H1 (cell line): Measurements from ENCODE around the gene TWSG1. TPM values are rescaled to one million over a fixed set of nuclear protein-coding genes. Genes with fewer than 3 reads are reported as not detected.

Experiments used
- CTCF ChIA-PET: fragments of 300-600 bp; sonication (Branson Sonifier 250); formaldehyde crosslinking; loops from one replicate; lab custom pipeline; 2021; ENCODE audit not compliant: partially characterized antibody; lab: Charles Lee
- POLR2A ChIA-PET: fragments of 300-600 bp; sonication (Branson Sonifier 250); formaldehyde crosslinking; loops from one replicate; lab custom pipeline; 2021; ENCODE audit warnings: inconsistent platforms; ENCODE audit not compliant: partially characterized antibody; lab: Charles Lee
- DNase-seq, 2 experiments: peaks; one replicate each; pipeline versions ENCODE4 v3.0.0 to v3.0.0-alpha.2; 2010 to 2022; ENCODE audit warnings: low spot score in 2 of 2, low read depth in 1 of 2, mixed read lengths in 1 of 2
- FAIRE-seq: peaks from 2 replicates; lab custom pipeline; 2011; peaks lifted over from hg19 to GRCh38; lab: Jason Lieb, UNC
- H2AFZ ChIP-seq: 2 replicates; pipeline ENCODE4 v1.8.1; 2012; ENCODE audit warnings: low read length, inconsistent platforms
- H2AK5ac ChIP-seq: 2 replicates; pipeline ENCODE4 v1.6.1; 2013; ENCODE audit warnings: low read depth, low read length
- H2BK120ac ChIP-seq: replicated peaks from 2 replicates; pipeline ENCODE3; 2013; ENCODE audit warnings: low read depth, low read length, inconsistent platforms
- H2BK12ac ChIP-seq: 2 replicates; pipeline ENCODE4 v1.6.1; 2013; ENCODE audit warnings: low read depth, low read length
- H2BK15ac ChIP-seq: 2 replicates; pipeline ENCODE4 v1.6.1; 2013; ENCODE audit warnings: low read length
- H2BK20ac ChIP-seq: 2 replicates; pipeline ENCODE4 v1.6.1; 2013; ENCODE audit warnings: low read length
- H2BK5ac ChIP-seq: 2 replicates; pipeline ENCODE4 v1.6.1; 2013; ENCODE audit warnings: low read depth, low read length
- H3K14ac ChIP-seq: 2 replicates; pipeline ENCODE4 v1.6.1; 2013; ENCODE audit warnings: inconsistent platforms; ENCODE audit not compliant: insufficient read length
- H3K18ac ChIP-seq: 2 replicates; pipeline ENCODE4 v1.6.1; 2013; ENCODE audit warnings: low read length; ENCODE audit errors: extremely low read depth
- H3K23ac ChIP-seq: 2 replicates; pipeline ENCODE4 v1.6.1; 2013; ENCODE audit warnings: inconsistent platforms; ENCODE audit not compliant: insufficient read length
- H3K23me2 ChIP-seq: 2 replicates; pipeline ENCODE4 v1.6.1; 2013; ENCODE audit warnings: low read depth, low read length
- H3K27ac ChIP-seq: 2 replicates; pipeline ENCODE4 v1.6.1; 2011; ENCODE audit warnings: low read depth, low read length, inconsistent platforms
- H3K27me3 ChIP-seq, 4 experiments: replicated peaks in 1 of 4; 1 replicate in 1 of 4; 2 replicates in 3 of 4; pipeline versions ENCODE4 v1.6.1 to v1.8.1; 2011 to 2013; ENCODE audit warnings: low read length in 3 of 4, mild to moderate bottlenecking in 3 of 4, inconsistent platforms in 2 of 4, mixed read lengths in 2 of 4, moderate library complexity in 1 of 4; ENCODE audit not compliant: control insufficient read depth in 3 of 4, insufficient read depth in 3 of 4; ENCODE audit errors: extremely low read depth in 1 of 4
- H3K36me3 ChIP-seq, 4 experiments: 2 replicates each; pipeline versions ENCODE4 v1.6.1 to v1.8.1; 2011 to 2013; ENCODE audit warnings: mild to moderate bottlenecking in 4 of 4, low read length in 3 of 4, moderate library complexity in 2 of 4, control low read depth in 1 of 4, inconsistent platforms in 1 of 4; ENCODE audit not compliant: insufficient read depth in 4 of 4, control insufficient read depth in 2 of 4
- H3K4ac ChIP-seq: replicated peaks from 2 replicates; pipeline ENCODE3; 2013; ENCODE audit warnings: low read length, low read depth, mixed read lengths, inconsistent platforms; ENCODE audit not compliant: insufficient read length
- H3K4me1 ChIP-seq, 4 experiments: replicated peaks in 1 of 4; 1 replicate in 1 of 4; 2 replicates in 3 of 4; pipeline versions ENCODE4 v1.6.1 to v1.8.1; 2011 to 2013; ENCODE audit warnings: low read length in 3 of 4, inconsistent platforms in 2 of 4, mixed read lengths in 1 of 4; ENCODE audit not compliant: insufficient read depth in 4 of 4, control insufficient read depth in 3 of 4
- H3K4me2 ChIP-seq, 2 experiments: 2 replicates each; pipeline versions ENCODE4 v1.6.1 to v1.8.1; 2011 to 2013; ENCODE audit warnings: low read depth in 2 of 2, low read length in 2 of 2, control low read depth in 1 of 2, inconsistent platforms in 1 of 2, mild to moderate bottlenecking in 1 of 2; ENCODE audit not compliant: insufficient read depth in 1 of 2
- H3K4me3 ChIP-seq, 4 experiments: fragments of 200-600, 300-600 bp in 1 of 4; sonication (generic), shearing (Covaris generic), sonication (Bioruptor Twin) in 1 of 4; 2 replicates each; pipeline versions ENCODE4 v1.5.1 to v1.8.1; 2011 to 2016; ENCODE audit warnings: low read length in 4 of 4, low read depth in 3 of 4, control low read depth in 2 of 4, inconsistent platforms in 2 of 4, mild to moderate bottlenecking in 2 of 4, mixed read lengths in 1 of 4, moderate library complexity in 1 of 4; ENCODE audit not compliant: insufficient read depth in 2 of 4; ENCODE audit errors: extremely low read depth in 1 of 4
- H3K56ac ChIP-seq: replicated peaks from 2 replicates; pipeline ENCODE3; 2013; ENCODE audit warnings: low read depth, mild to moderate bottlenecking, mixed read lengths, low read length, inconsistent platforms; ENCODE audit not compliant: insufficient read length
- H3K79me1 ChIP-seq: 2 replicates; pipeline ENCODE4 v1.6.1; 2013; ENCODE audit warnings: low read depth, low read length, control low read depth
- H3K79me2 ChIP-seq, 2 experiments: 2 replicates each; pipeline versions ENCODE4 v1.6.1 to v1.8.1; 2012 to 2013; ENCODE audit warnings: low read length in 2 of 2, mild to moderate bottlenecking in 2 of 2, inconsistent platforms in 1 of 2; ENCODE audit not compliant: insufficient read depth in 2 of 2, control insufficient read depth in 1 of 2
- H3K9ac ChIP-seq, 4 experiments: replicated peaks in 1 of 4; 1 replicate in 1 of 4; 2 replicates in 3 of 4; pipeline versions ENCODE4 v1.6.1 to v1.8.1; 2011 to 2013; ENCODE audit warnings: low read depth in 3 of 4, low read length in 3 of 4, control low read depth in 2 of 4, mild to moderate bottlenecking in 2 of 4, moderate library complexity in 2 of 4, inconsistent platforms in 1 of 4; ENCODE audit errors: extremely low read depth in 1 of 4
- H3K9me3 ChIP-seq, 2 experiments: 2 replicates each; pipeline versions ENCODE4 v1.6.1 to v1.8.1; 2012 to 2013; ENCODE audit warnings: mild to moderate bottlenecking in 2 of 2, moderate library complexity in 2 of 2, control low read depth in 1 of 2, inconsistent platforms in 1 of 2, low read depth in 1 of 2, low read length in 1 of 2, mixed read lengths in 1 of 2; ENCODE audit not compliant: insufficient read depth in 2 of 2
- H4K20me1 ChIP-seq, 2 experiments: replicated peaks in 1 of 2; 2 replicates each; pipeline versions ENCODE3 to v1.8.1; 2011 to 2013; ENCODE audit warnings: inconsistent platforms in 2 of 2, low read length in 2 of 2, mild to moderate bottlenecking in 1 of 2; ENCODE audit not compliant: insufficient read depth in 2 of 2, control insufficient read depth in 1 of 2
- H4K5ac ChIP-seq: 2 replicates; pipeline ENCODE4 v1.6.1; 2013; ENCODE audit warnings: low read length, low read depth, mixed read lengths, inconsistent platforms; ENCODE audit not compliant: insufficient read length
- H4K8ac ChIP-seq: 2 replicates; pipeline ENCODE4 v1.8.0; 2013; ENCODE audit warnings: mild to moderate bottlenecking, moderate library complexity, low read length, inconsistent platforms; ENCODE audit not compliant: insufficient read depth; ENCODE audit errors: extremely low read depth
- H4K91ac ChIP-seq: replicated peaks from 2 replicates; pipeline ENCODE3; 2013; ENCODE audit warnings: low read length, mixed read lengths, inconsistent platforms; ENCODE audit not compliant: insufficient read length
- BACH1 ChIP-seq: IDR thresholded peaks from 2 replicates; pipeline ENCODE4 v1.6.1; 2012; ENCODE audit warnings: low read length, improper control_type of control experiment
- BCL11A ChIP-seq, 2 experiments: IDR thresholded peaks; one replicate each; pipeline ENCODE4 v1.6.1; 2011; ENCODE audit warnings: low read depth in 2 of 2, low read length in 2 of 2, mild to moderate bottlenecking in 2 of 2
- BRCA1 ChIP-seq: IDR thresholded peaks from 2 replicates; pipeline ENCODE4 v1.6.1; 2012; ENCODE audit warnings: low read depth, low read length, improper control_type of control experiment
- CREB1 ChIP-seq: IDR thresholded peaks from 2 replicates; pipeline ENCODE4 v1.6.1; 2012; ENCODE audit warnings: inconsistent platforms
- JUN ChIP-seq: IDR thresholded peaks from 2 replicates; pipeline ENCODE4 v1.6.1; 2011; ENCODE audit warnings: low read depth, mild to moderate bottlenecking, improper control_type of control experiment, low read length
- KDM1A ChIP-seq: fragments of 200-600, 300-600 bp; sonication (generic); IDR thresholded peaks from 2 replicates; pipeline ENCODE4 v1.7.1; 2016; ENCODE audit warnings: mild to moderate bottlenecking, low read length, borderline replicate concordance
- MAFK ChIP-seq: IDR thresholded peaks from 2 replicates; pipeline ENCODE4 v1.6.1; 2012; ENCODE audit warnings: low read depth, mild to moderate bottlenecking, improper control_type of control experiment, low read length
- POU5F1 ChIP-seq: IDR thresholded peaks from 2 replicates; pipeline ENCODE4 v1.6.1; 2011; ENCODE audit warnings: low read depth, mild to moderate bottlenecking, low read length, moderate library complexity
- RAD21 ChIP-seq, 2 experiments: IDR thresholded peaks in 1 of 2; conservative IDR thresholded peaks in 1 of 2; 2 replicates each; pipeline ENCODE4 v1.6.1; 2011; ENCODE audit warnings: low read depth in 2 of 2, low read length in 2 of 2, improper control_type of control experiment in 1 of 2, inconsistent platforms in 1 of 2, mild to moderate bottlenecking in 1 of 2, moderate library complexity in 1 of 2
- RBBP5 ChIP-seq: IDR thresholded peaks from 2 replicates; pipeline ENCODE4 v1.7.1; 2012; ENCODE audit warnings: low read depth, mild to moderate bottlenecking, inconsistent platforms, low read length, moderate library complexity, borderline replicate concordance
- SP1 ChIP-seq: IDR thresholded peaks from 2 replicates; pipeline ENCODE4 v1.6.1; 2011; ENCODE audit warnings: low read depth, low read length
- SP2 ChIP-seq: IDR thresholded peaks from 2 replicates; pipeline ENCODE4 v1.6.1; 2012; ENCODE audit warnings: mild to moderate bottlenecking, low read length, inconsistent platforms
- TAF7 ChIP-seq: optimal IDR thresholded peaks from 2 replicates; pipeline ENCODE3; 2011; ENCODE audit warnings: low read depth, mild to moderate bottlenecking, inconsistent platforms, low read length, moderate library complexity, borderline replicate concordance
- TCF12 ChIP-seq: IDR thresholded peaks from 2 replicates; pipeline ENCODE4 v1.6.1; 2011; ENCODE audit warnings: low read depth, mild to moderate bottlenecking, low read length
- ZNF274 ChIP-seq: IDR thresholded peaks from 2 replicates; pipeline ENCODE4 v1.7.0; 2012; ENCODE audit warnings: low read length, borderline replicate concordance; ENCODE audit errors: extremely low read depth
- WGBS, 2 experiments: shearing (Covaris generic) in 1 of 2; methylation state at CpG; one replicate each; pipeline versions ENCODE4 v1.1.6 to v1.1.7; 2013 to 2015; ENCODE audit warnings: low lambda C conversion rate in 2 of 2, mixed read lengths in 2 of 2, inconsistent platforms in 1 of 2, low coverage in 1 of 2, missing lambda C conversion rate in 1 of 2; ENCODE audit not compliant: insufficient replicate concordance in 2 of 2, insufficient coverage in 1 of 2, insufficient read length in 1 of 2; ENCODE audit errors: extremely low coverage in 1 of 2, missing lambda C conversion rate in 1 of 2; 5-methylcytosine and 5-hydroxymethylcytosine counted together
- polyA plus RNA-seq, 7 experiments: library from polyadenylated mRNA; depleted of rRNA in 3 of 7; stranded (reverse) in 5 of 7; unstranded in 2 of 7; fragments of >200 nt in 5 of 7; fragments of 200-250 nt in 2 of 7; gene quantifications; 1 replicate in 5 of 7; 2 replicates in 1 of 7; 4 replicates in 1 of 7; pipeline versions ENCODE4 v1.2.1 to v1.2.3, GENCODE V29; 2011 to 2013; ENCODE audit warnings: missing spikeins in 2 of 7, mixed read lengths in 2 of 7
- total RNA-seq: library from RNA; stranded (reverse); fragmentation: NEBNext Ultra II Directional; extraction: Animal tissue kit (Norgen Biotek cat#: 25700); gene quantifications from 2 replicates; pipeline ENCODE4 v1.2.1, GENCODE V29; 2021

The TWSG1 gene
- total and polyA plus RNA-seq, 2 of the 8 experiments (the other 6 are each of a cell fraction or from before 2014, with no cell fraction given), result 11.8 to 19.8 TPM

- 91% methylated on average over 3 of the region's 3 CpGs; no CpG with 5 or more reads in 1 of the 2 experiments for WGBS, 2 experiments
- H3K14ac ChIP-seq, result no peak overlapping the region
- CTCF ChIA-PET, result no interaction called here
- TF ChIP-seq MAFK, result no peak
- TF ChIP-seq JUN, result no peak
- no peak for TF ChIP-seq SP1
- no peak for TF ChIP-seq TAF7
- TF ChIP-seq TCF12, result no peak
- no peak for TF ChIP-seq CREB1
- no peak for TF ChIP-seq SP2
- no peak for TF ChIP-seq BCL11A (IDR thresholded peaks at IDR 0.05; ENCODE audit: low read depth in 2 of 2, low read length in 2 of 2)
- TF ChIP-seq ZNF274, result no peak
- TF ChIP-seq KDM1A, result no peak
- no peak for TF ChIP-seq RAD21 (IDR thresholded peaks at IDR 0.05 in 1 of 2, conservative IDR thresholded peaks at IDR 0.05 in 1 of 2; ENCODE audit: low read depth in 2 of 2, low read length in 2 of 2)
- no peak for TF ChIP-seq BACH1
- TF ChIP-seq BRCA1, result no peak
- no peak for TF ChIP-seq POU5F1
- TF ChIP-seq RBBP5, result no peak
These were observed 10.7 kb upstream of the TWSG1 start for GRCh38 chr18:9323750-9324445.

More at GRCh38 chr18:9323750-9324445, 10.7 kb upstream of the TWSG1 start:
- no peak overlapping the region for H2AK5ac ChIP-seq
- no peak overlapping the region for H4K5ac ChIP-seq
- H3K4me2 ChIP-seq, result no peak overlapping the region
- H3K23me2 ChIP-seq, result no peaks in the 10 kb centered on the region
- H2BK15ac ChIP-seq, result no peak overlapping the region
- no peaks in the 10 kb centered on the region for H3K4me1 ChIP-seq
- H3K79me2 ChIP-seq, result no peaks in the 10 kb centered on the region
- H3K4ac ChIP-seq, result no peak overlapping the region
- H2BK20ac ChIP-seq, result no peak overlapping the region
- no peaks in the 10 kb centered on the region for H3K79me1 ChIP-seq
- H2BK5ac ChIP-seq, result no peak overlapping the region
- no peak overlapping the region for H3K9ac ChIP-seq
- no peak for FAIRE-seq
- no peak overlapping the region for H4K91ac ChIP-seq
- no peak overlapping the region for H3K18ac ChIP-seq
- no peaks in the 10 kb centered on the region; a peak in 1 of 4 replicates for H3K9me3 ChIP-seq
- no peak overlapping the region for H4K8ac ChIP-seq
- H2AFZ ChIP-seq, result no peak overlapping the region
- POLR2A ChIA-PET, result interaction anchor here (0.6 to 0.9 kb wide), 2 partner anchors 10 to 15 kb away, joined by 3 read pairs; no protein-coding TSS in a partner anchor
- H3K36me3 ChIP-seq, result no peaks in the 10 kb centered on the region
- H3K27ac ChIP-seq, result no peak overlapping the region
- no peaks in the 10 kb centered on the region for H3K27me3 ChIP-seq
- no peaks in the 10 kb centered on the region for H4K20me1 ChIP-seq
- no peak overlapping the region for H2BK120ac ChIP-seq
- no peak overlapping the region for H3K23ac ChIP-seq
- H3K4me3 ChIP-seq, result no peak overlapping the region
- no peak overlapping the region for H3K56ac ChIP-seq
- no peak for DNase-seq
- no peak overlapping the region for H2BK12ac ChIP-seq
